GM21825 (cell line): Measurements from ENCODE around the gene KIF26A.

Experiments used
- ATAC-seq: cut with Tn5 transposase; IDR thresholded peaks from one replicate; pipeline ENCODE4 v1.9.1; 2021; ENCODE audit warnings: mild to moderate bottlenecking, moderate library complexity; ENCODE audit not compliant: unreplicated experiment

Gene KIF26A

DNA sequence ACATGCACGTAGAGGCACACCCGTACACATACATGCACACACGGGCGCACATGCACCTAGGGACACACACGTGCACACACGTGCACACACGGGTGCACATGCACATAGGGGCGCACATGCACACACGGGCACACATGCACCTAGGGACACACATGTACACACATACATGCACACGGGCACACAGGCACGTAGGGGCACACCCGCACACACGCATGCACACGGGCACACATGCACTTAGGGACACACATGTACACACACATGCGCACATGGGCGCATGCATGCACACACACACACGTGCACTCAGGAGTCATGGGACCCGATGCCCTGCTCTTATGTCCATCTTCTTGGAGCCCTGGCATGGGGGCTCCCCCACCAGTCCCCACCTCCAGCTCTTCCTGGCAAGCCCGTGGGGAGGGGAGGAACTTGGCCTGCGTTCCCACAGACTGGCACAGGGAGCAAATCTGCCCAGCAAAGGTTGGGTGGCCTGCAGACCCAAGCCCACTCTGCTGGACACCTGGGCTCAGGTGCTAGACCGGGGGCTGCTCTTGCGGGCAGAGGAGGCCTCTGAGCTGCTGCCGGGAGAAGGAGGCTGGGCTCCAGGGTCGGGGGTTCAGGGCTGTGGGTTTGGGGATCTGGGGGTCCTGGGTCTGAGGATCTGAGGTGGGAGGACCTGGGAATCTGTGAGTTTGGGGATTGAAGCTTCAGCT, 51.4 kb downstream of the KIF26A start:
- ATAC-seq = no peak

DNA sequence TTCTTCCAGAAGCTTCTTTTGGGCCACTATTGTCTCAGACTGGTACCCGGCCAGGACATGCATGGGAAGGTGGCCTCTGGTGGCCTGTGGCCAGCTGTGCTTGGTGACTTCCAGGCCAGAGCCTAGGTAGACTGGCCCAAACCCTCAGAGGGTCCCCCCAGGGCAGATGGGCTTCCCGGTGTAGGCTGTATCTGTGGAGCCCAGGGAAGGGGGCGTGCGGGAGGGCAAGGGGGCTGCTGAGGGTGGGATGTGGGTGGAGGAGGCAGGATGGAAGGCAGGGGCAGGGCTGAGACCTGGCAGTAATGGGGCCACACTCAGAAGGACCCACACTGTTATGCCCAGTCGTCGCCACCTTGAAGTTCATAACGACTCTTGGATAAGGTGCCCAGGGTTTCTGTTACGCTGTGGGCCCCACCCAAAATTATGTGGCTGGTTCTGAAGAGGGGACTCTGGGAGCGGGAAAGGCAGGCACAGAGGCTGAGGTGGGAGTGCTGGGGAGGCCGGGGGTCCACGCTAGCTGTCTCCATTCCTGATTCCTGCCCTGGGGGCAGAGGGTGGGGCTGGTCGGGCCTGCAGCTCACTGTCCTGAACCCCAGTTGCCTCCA, 52.1 kb downstream of the KIF26A start:
- no peak for ATAC-seq

DNA sequence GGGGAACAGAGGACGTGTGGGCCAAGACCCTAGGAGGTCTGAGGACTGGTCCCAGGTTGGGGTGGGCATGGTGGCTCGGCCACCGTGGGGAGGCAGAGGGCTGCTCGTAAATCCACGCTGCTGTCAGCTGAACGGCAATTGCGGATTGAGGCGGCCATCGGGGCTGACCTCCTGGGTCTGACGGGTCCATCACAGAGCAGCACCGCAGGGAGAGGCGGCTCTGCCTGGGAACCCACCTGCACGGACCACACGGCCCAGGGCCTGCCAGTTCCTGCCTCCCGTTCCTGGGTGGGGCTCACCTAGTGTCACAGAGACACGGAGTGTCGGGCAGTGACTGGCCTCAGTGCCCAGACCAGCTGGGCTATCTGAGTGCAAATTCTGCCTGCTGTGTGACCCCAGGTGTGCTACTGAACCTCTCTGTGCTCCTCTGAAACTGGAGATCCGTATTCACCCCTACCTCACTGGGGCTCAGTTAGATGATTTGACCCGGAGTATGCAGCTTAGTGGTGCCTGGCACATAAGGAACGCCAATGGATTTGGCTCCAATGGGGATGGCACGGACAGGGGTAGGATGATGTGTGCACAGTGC, 53.1 kb downstream of the KIF26A start:
- ATAC-seq = no peak

DNA sequence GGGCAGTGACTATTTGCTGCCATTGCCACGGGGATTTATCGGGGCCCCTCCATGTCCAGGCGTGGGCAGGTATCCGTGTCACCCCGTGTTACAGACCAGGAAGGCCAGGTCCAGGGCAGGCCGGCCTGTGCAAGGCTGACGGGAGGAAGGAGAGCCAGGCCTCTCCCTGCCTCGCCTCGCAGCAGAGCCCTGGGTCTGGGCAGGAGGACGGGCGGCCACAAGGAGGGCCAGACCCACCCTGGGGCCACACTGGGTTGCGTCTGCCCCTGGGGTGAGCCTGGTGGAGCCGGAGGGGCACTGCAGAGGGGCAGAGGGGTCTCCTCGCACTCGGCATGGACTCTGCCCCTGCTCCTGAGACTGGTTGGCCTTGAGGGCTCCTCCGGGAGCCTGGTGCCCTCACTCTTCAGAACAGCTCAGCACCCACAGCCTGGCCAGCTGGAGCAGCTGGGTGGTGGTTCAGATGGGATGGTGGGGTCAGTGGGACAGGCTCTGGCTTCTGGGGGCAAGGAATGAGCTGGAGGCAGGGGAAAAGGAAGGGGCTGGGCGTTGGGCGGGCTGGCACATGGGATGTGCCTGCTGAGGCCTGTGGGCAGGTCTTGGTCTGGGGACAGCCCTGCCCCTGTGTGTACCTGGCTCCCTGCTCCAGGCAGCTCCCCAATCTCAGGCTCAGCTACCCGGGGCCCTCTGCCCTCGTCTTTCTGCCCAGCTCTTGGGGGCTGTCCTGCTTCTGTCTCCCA, 53.9 kb downstream of the KIF26A start:
- no peak for ATAC-seq

DNA sequence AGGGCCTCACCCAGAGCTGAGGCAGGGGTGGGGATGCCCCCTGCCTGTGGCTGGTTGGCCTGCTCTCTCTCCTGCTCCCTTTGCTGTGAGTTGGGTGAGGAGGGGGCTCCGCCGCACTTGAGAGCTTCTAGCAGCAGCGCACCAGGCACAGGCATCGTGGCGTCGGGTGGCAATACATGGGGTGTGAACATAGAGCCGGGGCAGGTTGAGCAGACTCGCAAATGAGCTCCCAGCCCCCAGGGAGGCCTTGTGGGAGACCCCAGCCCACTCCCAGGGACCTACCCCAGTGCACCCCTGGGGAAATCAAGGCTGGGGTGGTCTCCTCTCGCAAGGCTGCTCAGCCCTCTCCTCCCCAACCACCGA, 54.5 kb downstream of the KIF26A start:
- ATAC-seq = no peak

DNA sequence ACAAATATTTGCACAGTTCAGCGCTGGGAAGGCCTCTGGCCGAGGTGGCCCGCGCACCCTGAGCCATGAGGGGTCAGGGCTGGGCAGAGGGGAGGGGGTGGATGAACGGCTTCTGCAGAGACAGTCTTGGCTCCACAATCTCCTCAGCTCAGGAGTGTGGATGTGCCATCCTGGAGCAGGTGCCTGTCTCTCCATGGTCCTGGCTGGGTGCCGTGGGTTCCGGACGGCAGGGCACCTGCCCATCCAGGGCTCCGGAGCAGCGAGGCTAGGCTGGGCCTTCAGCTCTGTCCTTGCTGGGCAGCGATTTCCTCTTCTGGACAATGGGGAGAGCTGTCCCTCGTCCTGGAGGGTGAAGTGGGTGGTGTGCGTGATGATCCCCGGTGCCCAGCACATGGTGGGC, 55.6 kb downstream of the KIF26A start:
- no peak for ATAC-seq

DNA sequence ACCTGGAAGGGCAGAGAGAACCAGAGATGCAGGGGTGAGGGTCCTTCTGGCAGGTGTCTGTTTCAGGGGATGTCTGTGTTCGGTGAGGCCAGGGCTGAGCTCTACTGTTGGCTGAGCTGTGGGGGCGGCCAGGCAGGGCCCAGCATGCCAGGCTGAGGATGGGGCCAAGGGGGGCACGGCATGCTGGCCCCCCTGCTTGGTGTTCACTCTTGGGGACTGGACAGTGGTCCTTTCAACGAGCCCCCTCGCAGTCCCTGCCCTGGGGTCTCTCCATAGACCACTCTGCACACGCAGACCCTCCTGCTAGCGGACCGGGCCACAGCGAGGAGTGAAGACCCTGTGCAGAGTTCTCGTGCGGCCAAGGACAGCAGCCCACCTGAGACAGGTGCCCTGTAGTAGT, 56.3 kb downstream of the KIF26A start:
- no peak for ATAC-seq

DNA sequence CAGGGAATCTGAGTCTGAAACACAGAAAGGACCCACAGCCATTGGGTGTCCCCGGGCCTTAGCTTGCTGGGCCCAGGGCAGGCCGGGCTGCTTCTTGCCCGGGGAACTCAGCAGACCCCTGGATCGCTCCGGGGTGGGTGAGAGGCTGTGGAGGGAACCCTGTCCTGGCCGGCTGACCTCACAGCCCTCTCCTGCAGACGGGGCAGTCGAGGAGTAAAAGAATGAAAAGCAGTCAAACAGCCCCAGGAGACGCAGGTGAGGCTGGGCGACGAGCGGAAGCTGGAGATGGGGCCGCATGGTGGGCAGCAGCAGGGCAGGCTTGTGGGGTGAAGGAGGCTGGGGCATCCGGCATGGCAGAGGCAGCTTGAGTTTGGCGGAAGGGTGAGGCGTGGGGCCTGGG, 57.0 kb downstream of the KIF26A start:
- ATAC-seq = no peak

DNA sequence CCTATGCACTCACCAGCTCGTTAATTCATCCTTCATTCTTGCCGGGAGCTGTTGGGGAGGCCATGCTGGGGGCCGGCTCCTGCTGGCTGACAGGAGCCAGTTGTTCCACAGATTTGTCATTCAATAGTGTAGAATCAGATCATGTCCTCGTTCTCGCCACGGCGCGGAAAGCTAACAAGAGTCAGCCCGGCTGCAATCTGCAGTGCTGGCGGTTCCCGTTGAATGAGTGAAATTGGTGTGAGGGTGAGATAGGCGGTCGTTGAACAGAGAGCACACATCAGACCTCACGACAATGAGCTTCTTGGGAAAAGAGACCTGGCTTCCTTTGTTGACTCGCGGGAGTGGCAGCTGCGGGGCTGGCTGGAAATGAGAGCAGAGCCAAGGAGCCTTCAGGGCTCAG, 57.5 kb downstream of the KIF26A start:
- no peak for ATAC-seq

DNA sequence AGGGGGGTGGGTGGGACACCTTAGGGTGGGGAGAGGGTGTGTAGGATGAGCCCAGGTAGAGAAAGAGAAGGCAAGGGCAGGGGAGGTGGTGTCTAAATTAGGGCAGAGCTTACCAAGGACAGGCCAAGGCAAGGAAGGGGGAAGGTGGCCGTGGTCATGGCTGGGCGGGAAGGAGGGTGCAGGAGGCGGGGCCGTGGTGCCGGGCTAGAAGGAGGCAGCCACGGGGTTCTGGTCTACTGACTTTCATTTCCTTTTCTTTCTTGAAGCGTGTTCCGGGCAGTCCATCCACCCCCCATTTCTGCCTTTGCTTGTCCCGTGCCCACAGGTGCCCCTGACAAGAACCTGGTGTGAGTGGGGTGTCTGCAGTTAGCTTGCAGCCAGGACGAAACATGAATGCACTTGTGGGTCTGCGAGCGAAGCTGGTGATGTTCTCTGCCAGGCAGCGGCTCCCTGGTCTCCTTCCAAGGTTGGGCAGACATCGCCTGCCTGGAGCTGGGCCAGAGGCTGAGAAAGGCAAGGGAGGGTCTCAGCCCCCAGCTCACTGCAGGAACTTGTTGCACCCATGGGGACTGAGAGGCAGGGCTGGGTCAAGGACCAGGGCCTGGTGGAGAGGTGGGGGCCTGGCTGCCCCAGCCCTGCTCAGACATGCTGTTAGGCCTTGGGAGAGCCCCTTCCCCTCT, 58.2 kb downstream of the KIF26A start:
- ATAC-seq = no peak

DNA sequence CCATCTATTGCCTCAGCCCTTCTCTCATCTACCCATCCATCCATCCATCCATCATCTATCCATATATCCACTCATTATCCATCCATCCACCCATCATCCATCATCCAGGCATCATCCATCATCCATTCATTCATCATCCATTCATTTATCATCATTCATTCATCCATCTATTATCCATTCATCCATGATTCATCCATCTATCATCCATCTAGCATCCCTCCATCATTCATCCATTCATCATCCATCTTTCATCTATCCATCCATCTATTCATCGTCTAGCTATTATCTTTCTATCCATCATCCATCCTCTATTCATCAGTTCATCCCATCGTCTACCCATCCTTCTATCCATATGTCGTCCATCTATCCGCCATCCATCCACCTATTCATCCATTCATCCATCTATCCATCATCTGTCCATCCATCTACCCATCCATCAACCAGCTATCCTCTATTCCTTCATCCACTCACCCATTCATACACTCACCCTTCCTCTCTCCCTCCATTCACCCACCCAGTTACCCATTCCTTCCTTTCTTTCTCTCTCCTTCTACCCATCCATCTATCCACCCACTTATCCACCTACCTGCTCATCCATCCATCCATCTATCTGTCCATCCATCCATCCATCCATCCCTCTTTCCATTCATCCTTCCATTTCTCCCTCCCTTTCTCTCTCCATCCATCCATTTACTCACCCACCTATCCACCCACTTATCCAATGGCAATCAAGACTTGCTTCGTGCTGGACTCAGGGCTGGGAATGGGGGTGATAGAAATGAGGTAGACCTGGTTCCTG, 59.3 kb downstream of the KIF26A start:
- ATAC-seq = no peak

DNA sequence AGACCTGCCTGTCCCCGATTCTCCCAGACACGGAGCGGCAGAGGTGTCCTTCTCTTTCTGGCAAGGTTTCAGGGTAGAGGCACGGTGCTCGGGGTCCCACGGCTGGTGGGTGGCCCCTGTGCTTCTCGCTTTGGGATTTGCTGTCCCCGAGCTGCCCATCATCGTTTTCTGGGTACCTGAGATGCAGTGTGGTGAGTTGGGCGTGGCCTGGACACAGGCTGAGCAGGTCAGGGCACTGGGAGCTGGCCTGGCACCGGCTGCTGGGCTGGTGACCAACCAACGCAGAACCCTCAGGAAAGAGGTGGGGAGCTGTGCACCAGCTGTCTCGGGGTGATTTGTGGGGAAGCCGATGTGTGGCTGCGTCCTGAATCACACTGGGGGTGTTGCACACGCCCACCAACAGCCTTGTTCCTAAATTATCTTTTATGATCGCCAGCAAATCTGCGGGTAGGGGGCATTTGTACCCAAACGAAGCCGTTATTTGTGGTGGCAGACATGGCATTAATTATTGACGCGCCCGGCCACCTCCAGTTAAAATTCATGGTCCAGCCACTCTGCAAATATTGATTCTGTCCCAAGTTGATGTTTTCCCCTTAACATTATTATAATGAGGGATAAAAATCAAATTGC, 61.0 kb downstream of the KIF26A start:
- no peak for ATAC-seq

DNA sequence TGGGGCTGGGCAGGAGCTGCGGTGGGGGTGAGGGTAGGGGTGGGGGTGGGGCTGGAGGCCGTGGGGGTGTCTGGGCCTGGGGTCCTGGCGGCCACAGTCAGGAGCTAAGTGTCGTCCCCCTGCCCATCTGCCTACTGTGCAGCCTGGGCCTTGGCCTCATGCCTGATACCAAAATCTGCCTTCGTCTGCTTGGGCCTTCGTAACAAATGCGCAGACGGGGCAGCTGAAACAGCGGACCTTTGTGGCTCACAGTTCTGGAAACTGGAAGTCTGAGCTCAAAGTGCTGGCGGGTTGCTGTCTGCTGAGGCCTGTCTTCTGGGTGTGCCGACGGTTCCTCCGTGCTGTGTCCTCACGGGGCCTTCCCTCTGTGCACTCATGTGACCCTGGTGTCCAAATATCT, 61.7 kb downstream of the KIF26A start:
- no peak for ATAC-seq

DNA sequence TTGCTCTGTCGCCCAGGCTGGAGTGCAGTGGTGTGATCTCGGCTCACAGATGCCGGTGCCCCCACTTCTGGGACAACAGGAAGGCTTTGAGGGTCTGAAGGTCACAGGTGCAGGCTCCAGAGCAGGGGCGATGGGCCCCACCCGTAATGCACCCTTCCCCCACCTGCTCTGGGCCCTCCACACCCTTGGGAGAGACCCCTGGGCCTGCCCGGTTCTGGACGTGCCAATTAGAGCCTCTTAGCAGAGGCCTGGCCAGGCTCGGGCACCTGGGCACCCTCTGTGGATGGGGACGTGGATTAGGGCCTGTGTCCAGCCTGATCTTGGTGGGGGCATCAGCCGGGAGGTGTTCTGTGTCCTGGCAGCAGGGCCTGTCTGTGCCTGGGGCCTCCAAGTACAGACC, 62.2 kb downstream of the KIF26A start:
- ATAC-seq = no peak

DNA sequence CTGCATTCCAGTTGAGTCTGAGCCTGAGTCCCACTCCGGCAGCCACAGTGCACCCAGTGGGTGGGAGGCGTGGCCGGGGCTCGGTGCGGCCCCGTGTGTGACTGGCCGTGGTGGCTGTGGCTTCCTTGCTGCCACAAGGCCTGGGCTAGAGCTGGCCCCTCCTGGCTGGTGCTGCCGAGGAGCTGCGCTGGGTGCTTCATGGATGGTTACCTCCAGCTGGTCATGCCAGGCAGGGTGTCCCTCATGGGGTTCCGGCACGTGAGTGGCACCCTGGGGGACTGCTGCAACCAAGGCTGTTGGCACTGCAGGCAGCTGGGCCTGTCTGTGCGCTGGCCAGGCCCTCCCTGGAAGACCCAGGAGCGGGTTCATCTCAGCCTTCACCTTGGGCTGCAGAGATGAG, 62.7 kb downstream of the KIF26A start:
- ATAC-seq = no peak

DNA sequence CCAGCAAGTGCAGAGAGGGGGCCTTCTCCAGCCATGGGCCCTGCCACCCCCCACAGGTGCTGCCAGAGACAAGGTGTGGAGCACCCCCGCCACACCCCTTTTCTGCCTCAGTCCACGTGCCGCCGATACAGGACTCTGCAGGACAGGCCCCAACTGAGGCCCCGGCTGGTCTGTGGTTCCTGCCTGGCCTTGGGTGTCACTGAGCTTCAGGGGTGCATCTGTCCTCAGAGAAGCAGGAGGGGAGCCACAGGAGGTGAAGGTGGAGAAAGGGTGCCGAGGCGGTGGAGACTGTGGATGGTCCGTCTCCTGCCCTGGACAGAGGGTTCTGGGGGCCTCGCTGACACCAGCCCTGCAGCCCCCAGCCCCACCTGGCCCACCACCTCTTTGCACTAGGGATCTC, 63.1 kb downstream of the KIF26A start:
- ATAC-seq = no peak

DNA sequence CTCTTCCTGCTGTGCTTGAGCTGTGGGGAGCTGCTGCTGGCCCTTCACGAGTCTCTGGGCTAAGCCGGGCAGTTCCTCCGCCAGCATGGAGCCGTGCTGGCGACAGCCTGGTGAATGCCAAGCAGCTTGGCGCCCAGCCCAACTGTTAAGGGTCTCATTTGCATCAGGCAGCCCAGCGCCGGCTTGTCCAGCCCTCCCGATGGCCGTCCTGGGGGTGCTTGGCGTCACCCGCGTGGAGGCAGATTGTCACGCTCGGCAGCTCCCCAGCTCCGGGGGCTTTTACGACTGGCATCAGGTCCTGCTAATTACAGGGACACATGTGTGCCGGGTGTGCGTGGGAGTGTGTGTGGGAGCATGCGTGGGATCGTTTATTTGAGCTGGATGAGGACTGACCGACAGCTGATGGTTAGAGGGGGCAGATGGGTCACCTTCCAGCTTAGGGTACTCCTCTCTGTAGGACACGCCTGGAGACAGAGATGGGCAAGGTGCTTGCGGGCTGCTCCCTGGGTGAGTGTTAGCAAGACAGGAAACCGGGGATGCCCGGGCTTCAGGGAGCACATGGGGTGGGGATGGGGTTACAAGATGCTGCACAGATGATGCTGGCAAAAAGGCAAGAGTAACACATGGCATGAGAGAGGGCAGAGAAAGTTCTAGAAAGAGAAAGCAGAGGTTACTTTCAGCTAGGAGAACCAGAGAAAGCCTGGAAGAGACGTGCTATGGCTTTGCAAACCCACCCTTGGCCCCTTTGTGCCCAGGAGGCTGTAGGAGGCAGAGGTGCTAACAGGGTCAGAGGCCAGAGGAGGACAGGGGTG, 64.1 kb downstream of the KIF26A start:
- no peak for ATAC-seq

DNA sequence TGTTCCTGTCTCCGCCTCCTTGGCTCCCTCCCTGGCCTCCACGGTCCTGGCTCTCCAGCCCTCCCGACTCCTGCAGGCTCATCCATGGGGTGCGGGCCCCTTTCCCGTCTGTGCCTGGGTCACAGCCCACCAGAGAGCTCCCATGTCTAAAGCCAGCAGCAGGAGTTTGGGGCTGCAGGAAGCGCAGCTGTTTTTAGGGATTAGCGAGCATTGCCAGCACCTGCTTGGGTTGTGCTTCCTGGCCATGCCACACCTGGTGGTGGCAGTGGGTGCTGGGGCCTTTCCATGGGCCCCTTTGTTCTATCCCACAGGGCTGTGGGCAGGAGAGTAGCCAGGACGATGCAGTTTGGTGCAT, 64.7 kb downstream of the KIF26A start:
- ATAC-seq = no peak

DNA sequence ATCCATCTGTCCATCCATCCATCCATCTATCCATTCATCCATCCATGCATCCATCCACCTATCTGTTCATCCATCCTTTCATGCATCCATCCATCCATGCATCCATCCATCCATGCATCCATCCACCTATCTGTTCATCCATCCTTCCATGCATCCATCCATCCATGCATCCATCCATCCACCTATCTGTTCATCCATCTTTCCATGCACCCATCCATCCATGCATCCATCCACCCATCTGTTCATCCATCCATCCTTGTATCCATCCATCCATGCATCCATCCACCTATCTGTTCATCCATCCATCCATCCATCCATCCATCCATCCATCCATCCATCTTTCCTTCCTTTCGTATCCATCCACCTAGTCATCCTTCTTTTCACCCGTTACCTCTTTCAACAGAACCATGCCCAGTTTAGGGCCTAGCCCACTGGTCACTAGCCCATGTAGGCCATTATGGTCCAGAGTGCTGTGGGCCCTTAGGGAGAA, 66.3 kb downstream of the KIF26A start:
- no peak for ATAC-seq
